Liver (tissue), 2 donors: ENCODE data around the gene KIF21B.

Experiments
- CTCF ChIP-seq: fragments of 150-350 bp; IDR thresholded peaks from 2 replicates; pipeline ENCODE4 v1.5.1; 2017; ENCODE audit warnings: improper control_type of control experiment, low read depth, low read length; ENCODE audit not compliant: missing input control
- MAX ChIP-seq: IDR thresholded peaks from 2 replicates; pipeline ENCODE4 v1.6.1; 2016; ENCODE audit warnings: antibody characterized with exemption
- REST ChIP-seq: IDR thresholded peaks from 2 replicates; pipeline ENCODE4 v1.6.1; 2016; ENCODE audit warnings: antibody characterized with exemption, mild to moderate bottlenecking
- donor health status: healthy.

GRCh38 chr1:201050515-201051277, 27.2 kb upstream of the KIF21B start:
- TF ChIP-seq CTCF, result no peak
- TF ChIP-seq REST, result no peak
- TF ChIP-seq MAX, result no peak
